ENCODE results near the gene IRX2. TPM values are rescaled to one million over a fixed set of nuclear protein-coding genes. Genes with fewer than 3 reads are reported as not detected.

Gene IRX2
- polyA plus RNA-seq, 6 donors from 2014 or later: not detected

DNA sequence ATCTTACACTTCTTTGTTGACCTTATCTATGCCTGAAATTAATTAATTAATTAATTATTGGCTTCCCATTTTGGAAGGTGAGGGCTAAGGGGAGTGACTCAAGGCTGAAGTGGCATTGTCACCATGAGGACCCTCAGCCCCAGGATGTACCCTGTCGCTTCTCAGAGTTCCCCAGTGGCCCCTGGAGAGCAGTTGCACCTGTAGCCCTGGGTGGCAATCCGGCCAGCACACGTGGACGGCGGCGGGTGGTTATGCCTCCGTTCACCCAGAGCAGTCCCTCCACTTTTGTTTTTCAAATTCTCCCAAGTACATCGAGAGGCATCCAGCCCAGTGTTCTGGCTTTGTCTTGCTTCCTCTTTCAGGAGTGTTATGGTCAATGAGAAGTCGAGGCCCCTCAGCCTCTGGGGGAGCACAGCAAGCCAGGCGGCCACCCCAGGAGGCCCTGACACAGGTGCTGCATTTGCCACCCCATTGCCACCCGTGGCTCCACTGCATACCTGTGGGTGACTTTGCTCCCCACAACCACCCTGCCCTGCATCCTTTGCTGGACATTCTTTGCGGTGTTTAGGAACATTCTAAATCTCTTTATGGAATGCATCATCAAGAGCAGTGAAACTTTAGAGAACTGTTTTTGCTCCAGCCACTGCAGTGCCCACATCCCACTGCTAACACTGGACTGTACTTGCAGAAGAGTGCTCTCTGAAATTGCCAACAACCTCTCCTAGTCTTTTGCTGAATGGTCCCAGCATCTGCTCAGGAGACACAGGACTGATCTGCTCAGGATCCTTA, 11.5 kb upstream of the IRX2 start:
- Mint-ChIP-seq H3K36me3 (no peaks in the 10 kb centered on the region), H3K4me3 (no peak overlapping the region), H3K27me3 (peaks cover 31 to 51% (median 47%) of the 10 kb centered on the region in 3 donors), H3K4me1 (no peaks in the 10 kb centered on the region), H3K9me3 (peaks cover 0 to 7% (median 2%) of the 10 kb centered on the region in 7 donors), H3K27ac (no peak overlapping the region)
- ATAC-seq (ENCODE audit: low read depth in 2 of 2) (no peak), DNase-seq (no peak)

DNA sequence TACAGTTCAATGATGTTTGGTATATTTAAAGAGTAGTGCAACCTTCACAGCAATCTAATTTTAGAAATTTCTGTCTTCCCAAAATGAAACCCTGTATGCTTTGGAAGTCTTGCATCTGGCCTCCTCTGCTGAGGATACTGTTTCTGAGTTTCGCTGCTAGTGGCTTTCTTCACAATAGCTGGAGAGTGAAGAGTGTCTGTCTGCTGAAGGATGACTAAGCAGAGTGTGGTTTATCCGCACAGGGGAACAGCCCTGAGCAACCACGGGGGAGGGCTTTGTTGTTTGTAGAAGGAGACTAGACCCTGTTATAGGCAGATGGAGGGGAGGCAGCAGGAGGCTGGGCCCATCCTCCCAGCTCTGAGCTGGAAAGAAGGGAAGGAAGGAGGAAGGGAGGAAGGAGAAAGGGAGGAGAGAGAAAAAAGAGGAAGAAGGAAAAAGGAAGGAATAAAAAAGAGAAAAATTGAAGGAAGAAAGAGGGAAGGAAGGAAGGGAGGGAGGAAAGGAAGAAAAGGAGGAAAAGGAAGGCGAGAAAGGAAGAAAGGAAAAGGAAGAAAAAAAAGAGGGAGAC, 10.5 kb upstream of the IRX2 start:
- peaks cover 0 to 2% (median 0%) of the 10 kb centered on the region in 3 donors for H3K4me1 Mint-ChIP-seq
- peaks cover 0 to 7% (median 2%) of the 10 kb centered on the region in 7 donors for H3K9me3 Mint-ChIP-seq
- no peaks in the 10 kb centered on the region for H3K36me3 Mint-ChIP-seq
- ATAC-seq (ENCODE audit: low read depth in 2 of 2) (no peak), DNase-seq (no peak)
- H3K27me3 Mint-ChIP-seq: peaks cover 38 to 57% (median 55%) of the 10 kb centered on the region in 3 donors
- no peak overlapping the region for H3K4me3 Mint-ChIP-seq
- no peak overlapping the region for H3K27ac Mint-ChIP-seq

DNA sequence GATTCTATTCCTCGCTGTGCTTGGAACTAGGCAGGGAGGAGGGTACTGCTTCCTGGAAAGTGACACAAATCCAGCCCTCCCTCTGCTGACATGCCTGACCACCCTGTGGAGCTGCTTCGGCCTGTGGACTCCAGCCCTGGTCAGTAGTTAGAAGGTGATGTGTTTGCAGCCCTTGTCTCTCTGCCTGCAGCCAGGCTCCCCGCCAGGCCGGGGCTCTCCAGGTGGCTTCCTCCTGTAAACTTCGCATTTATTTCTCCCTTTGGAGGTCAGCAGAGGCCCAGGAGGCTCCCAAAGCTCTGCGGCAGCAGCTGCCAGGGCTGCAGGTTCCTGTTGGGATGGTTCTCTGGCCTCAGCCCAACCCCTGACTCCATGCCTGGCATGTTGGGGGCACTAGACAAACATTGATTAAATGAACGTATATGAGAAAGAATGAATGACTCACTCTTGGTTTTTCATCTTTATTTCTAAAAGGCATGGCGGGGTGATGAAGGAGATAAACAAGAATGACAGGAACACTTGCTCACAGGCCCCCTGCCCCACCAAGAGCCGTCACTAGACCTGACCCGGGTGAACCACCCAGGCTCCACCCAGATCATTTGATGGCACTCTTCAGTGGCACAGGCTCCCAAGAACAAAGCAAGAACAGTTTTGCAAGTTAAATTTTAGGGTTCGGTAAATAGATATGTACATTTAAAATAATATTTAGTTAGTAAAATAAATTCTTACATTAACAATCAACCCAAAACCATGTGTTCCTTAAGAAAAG, 8.4 kb upstream of the IRX2 start:
- Mint-ChIP-seq H3K27me3 (peaks cover 41 to 71% (median 69%) of the 10 kb centered on the region in 3 donors), H3K4me3 (no peak overlapping the region), H3K36me3 (peaks cover 0 to 9% of the 10 kb centered on the region in 2 donors), H3K4me1 (peaks cover 4 to 16% (median 14%) of the 10 kb centered on the region in 3 donors), H3K9me3 (peaks cover 0 to 3% (median 0%) of the 10 kb centered on the region in 7 donors), H3K27ac (no peak overlapping the region)
- no peak for DNase-seq
- no peak for ATAC-seq (ENCODE audit: low read depth in 2 of 2)

DNA sequence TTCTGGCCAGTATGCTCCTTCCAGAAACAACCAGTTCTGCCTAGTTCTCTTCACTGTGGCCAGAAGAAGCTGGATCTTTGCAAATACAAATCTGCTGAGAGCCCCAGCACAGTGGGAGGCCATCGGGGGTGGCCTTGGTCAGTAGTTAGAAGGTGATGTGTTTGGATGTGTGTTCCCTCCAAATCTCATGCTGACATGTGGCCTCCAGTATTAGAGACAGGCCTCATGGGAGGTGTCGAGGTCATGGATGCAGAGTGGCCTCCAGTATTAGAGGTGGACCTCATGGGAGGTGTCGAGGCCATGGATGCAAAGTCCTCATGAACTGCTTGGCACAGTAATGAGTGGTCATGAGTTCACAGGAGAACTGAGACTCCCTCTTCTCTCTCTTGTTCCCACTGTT, 7.6 kb upstream of the IRX2 start:
- Mint-ChIP-seq H3K27ac (no peak overlapping the region), H3K36me3 (peaks cover 0 to 9% of the 10 kb centered on the region in 2 donors), H3K4me1 (peaks cover 4 to 16% (median 14%) of the 10 kb centered on the region in 3 donors), H3K4me3 (no peak overlapping the region), H3K27me3 (peaks cover 46 to 72% (median 70%) of the 10 kb centered on the region in 3 donors), H3K9me3 (peaks cover 0 to 3% (median 0%) of the 10 kb centered on the region in 7 donors)
- no peak for DNase-seq
- no peak for ATAC-seq (ENCODE audit: low read depth in 2 of 2)

DNA sequence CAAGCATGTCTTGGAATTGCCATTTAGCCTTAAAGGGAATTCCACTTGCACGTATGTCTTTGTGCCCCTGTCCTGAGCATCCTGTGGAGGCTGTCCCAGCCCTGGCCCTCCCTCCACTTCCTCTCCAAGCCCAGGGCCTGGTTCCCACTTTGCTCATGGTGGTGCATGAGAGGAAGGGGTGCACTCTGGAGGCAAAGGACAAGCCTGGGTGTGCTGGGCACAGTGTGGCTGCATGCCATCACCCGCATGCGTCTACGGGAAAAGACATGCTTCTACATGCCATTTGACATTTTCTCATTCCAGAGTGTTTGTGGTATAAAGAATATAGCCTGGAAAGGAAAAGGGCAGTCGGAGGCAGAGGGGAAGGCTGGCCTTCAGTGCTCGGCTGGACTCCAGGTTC, 7.2 kb upstream of the IRX2 start:
- Mint-ChIP-seq H3K4me1 (peaks cover 4 to 16% (median 14%) of the 10 kb centered on the region in 3 donors), H3K36me3 (peaks cover 0 to 9% of the 10 kb centered on the region in 2 donors), H3K27ac (no peak overlapping the region), H3K9me3 (peaks cover 0 to 3% (median 0%) of the 10 kb centered on the region in 7 donors), H3K4me3 (no peak overlapping the region), H3K27me3 (peaks cover 46 to 74% (median 72%) of the 10 kb centered on the region in 3 donors)
- DNase-seq (no peak), ATAC-seq (ENCODE audit: low read depth in 2 of 2) (no peak)

DNA sequence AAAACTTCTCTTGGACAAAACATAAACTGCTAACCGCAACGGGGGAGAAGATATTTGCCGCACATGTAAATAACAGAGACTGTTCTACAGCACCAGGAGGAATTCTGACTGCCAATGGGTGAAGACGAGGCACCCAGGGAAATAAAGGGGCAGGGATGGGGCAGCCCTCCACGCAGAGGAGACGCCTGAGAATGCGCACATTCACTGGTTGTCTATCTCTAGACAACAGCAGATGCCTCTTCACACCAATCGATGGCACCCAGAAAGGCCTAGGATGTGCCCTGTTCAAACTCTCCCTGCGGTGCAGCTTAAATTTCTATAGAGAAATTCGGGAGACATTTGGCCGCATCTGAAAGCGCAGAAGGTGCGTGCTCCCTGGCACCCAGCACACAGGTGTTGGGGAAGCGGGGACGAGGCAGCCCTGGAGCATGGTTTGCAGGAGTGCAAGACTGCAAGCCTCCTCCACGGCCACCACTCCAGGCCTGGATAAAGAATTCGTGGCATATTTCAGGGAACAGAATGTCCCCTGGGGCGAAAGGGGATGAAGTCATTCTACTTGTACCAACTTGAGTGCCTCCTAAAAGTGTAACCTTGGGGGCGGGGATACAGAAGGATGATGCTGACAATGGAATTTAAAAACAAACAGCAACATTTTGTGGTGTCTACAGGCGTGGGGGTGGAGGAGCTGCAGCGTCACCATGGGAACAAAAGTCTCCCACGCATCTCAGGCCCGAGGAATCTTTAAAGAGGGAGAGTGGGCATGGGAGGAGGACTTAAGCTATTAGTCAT, 6.3 kb upstream of the IRX2 start:
- peaks cover 44 to 83% (median 79%) of the 10 kb centered on the region in 3 donors for H3K27me3 Mint-ChIP-seq

DNA sequence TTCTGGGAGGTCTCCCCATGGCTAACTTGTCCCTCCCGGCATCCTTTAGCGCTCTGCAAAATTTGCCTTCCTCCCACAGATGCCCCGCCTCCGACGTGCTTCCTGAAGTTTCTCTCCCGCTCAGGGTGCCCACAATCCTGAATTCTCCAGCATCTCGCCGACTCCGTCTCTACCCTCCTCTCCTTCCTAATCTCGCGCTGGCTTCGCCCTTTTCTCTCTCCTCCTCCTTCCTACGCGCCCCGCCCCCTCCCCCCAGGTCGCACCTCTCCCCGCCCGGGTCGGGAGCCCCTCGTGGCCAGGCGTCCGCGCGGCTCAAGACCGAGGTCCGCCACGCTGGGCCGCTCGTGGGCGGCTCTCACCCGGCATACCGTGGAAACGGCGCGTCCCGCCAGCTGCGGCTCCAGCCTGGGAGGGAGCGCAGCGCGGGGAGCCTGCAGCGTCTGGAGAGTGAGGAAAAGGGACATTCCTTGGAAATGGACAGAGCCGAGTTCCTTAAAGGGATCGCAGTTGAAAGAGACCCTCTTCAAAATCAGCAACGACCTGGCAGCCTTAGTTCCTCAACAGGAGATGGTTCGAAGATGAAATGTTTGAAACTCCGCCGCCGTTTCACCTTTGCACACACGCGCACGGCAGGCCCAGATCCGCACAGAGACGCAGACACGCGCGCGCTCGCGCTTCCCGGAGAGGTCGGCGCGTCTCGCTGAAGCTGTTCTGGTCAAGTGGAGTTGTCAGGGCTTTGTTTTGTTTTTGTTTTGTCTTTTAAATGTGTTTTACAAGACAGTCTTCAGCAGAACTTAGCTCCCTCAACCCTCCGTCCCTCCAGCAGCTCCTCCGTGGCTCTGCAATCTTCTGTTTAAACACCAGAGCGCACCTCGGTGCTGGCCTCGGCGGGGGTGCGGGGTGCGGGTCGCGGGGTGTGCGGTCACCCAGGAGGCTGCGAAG, 5.0 kb upstream of the IRX2 start:
- Mint-ChIP-seq H3K9me3 (peaks cover 0 to 5% (median 2%) of the 10 kb centered on the region in 7 donors), H3K27me3 (peaks cover 36 to 78% (median 77%) of the 10 kb centered on the region in 3 donors), H3K27ac (no peak overlapping the region), H3K4me1 (peaks cover 4 to 19% (median 16%) of the 10 kb centered on the region in 3 donors), H3K4me3 (peak overlapping the region in 5 of 8 donors; percentile 20 to 64 (median 52)), H3K36me3 (peaks cover 0 to 9% of the 10 kb centered on the region in 2 donors)
- no peak for ATAC-seq (ENCODE audit: low read depth in 2 of 2)
- no peak for DNase-seq

More for the DNA sequence above, 6.3 kb upstream of the IRX2 start:
- DNase-seq (no peak), ATAC-seq (ENCODE audit: low read depth in 2 of 2) (no peak)
- Mint-ChIP-seq H3K4me1 (peaks cover 4 to 16% (median 16%) of the 10 kb centered on the region in 3 donors), H3K27ac (no peak overlapping the region), H3K4me3 (peak overlapping the region in 1 of 8 donors; percentile 60), H3K36me3 (peaks cover 0 to 9% of the 10 kb centered on the region in 2 donors), H3K9me3 (peaks cover 0 to 5% (median 2%) of the 10 kb centered on the region in 7 donors)

DNA sequence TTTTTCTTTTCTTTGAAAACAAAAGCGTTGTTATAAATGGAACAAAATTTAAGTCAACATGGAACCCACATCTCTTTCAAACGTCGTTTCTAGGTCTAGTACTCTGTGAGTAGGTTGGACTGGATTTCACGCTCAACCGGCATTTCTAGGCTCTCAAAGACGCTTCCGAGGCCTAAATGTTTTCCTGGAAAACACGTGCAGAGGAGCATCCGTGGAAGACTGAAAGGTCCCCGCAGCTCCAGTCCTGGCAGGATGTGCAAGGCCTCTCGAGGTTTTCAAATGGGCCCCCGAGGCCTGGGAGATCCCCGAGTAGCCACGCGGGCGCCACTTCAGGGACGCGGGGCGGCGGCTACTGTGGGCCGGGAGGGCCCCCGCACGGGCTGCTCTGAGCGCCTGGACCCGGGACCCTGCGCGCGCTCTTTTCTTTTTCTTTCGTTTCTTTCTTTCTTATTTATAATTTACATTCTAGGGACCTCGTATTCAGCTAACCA, 4.2 kb upstream of the IRX2 start:
- peak overlapping the region in 4 of 8 donors; percentile 35 to 79 (median 58) for H3K4me3 Mint-ChIP-seq
- DNase-seq (no peak), ATAC-seq (ENCODE audit: low read depth in 2 of 2) (no peak)
- H3K9me3 Mint-ChIP-seq: peaks cover 0 to 5% (median 2%) of the 10 kb centered on the region in 7 donors
- peaks cover 4 to 19% (median 16%) of the 10 kb centered on the region in 3 donors for H3K4me1 Mint-ChIP-seq
- no peak overlapping the region for H3K27ac Mint-ChIP-seq
- H3K27me3 Mint-ChIP-seq: peaks cover 29 to 71% (median 70%) of the 10 kb centered on the region in 3 donors
- peaks cover 0 to 9% of the 10 kb centered on the region in 2 donors for H3K36me3 Mint-ChIP-seq

DNA sequence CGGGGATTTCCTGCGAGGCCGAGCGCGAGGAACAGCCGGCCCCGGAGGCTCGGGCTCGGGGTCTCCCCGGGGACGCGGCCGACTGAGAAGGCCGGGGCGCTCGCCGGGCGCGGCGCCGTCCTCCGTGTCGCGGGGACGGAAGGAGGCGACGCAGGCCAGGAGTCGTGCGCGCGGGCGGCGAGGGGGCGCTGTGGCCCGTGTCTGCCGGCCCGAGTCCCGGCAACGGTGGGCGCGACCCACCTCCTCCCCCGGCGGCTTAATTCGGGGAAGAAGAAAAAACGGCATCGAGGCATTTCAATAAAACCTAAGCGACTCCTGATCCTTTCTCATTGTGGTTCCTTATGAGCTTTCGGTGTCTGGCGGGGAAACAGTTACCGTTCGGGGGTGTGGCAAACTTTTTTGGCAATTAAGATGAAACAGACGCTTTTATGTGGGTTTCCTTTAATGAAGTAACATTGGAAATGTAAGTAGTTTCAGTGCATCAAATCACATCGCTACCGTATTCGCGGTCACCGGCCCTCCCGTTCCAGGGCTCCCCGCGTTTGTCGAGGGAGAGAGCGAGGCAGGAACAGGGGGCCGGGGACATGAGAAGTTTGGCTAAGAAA, 3.7 kb upstream of the IRX2 start:
- DNase-seq (no peak), ATAC-seq (ENCODE audit: low read depth in 2 of 2) (no peak)
- Mint-ChIP-seq H3K4me1 (peaks cover 4 to 19% (median 16%) of the 10 kb centered on the region in 3 donors), H3K27me3 (peaks cover 26 to 73% (median 69%) of the 10 kb centered on the region in 3 donors), H3K4me3 (peak overlapping the region in 4 of 8 donors; percentile 15 to 79 (median 50)), H3K9me3 (peaks cover 0 to 5% (median 2%) of the 10 kb centered on the region in 7 donors), H3K36me3 (peaks cover 0 to 11% of the 10 kb centered on the region in 2 donors), H3K27ac (no peak overlapping the region)

DNA sequence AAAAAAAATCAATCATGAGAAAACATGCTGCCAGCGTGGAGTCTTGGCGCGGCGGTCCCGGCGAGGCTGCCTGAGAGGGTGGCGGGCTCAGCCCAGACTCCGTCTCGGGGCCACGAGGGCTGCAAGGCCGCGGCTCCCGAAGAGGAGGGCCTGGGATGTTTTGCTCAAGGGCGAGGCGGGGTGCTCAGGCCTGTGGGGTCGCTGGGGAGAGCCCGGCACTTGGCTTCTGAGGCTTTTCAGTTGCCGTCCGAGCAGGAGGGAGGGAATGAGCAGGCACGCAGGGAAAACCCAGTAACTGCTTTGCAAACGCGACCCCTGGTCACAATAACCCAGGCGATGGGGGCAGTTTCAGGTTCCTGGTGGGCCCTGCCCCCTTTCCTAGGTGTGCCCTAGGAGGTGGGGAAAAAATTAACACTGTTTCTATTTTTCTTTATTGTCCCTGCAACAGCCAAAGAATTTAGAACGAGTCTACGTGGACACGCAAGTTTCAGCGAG, 3.2 kb upstream of the IRX2 start:
- Mint-ChIP-seq H3K9me3 (peaks cover 0 to 8% (median 2%) of the 10 kb centered on the region in 7 donors), H3K4me3 (peak overlapping the region in 2 of 8 donors; percentile 54 to 56), H3K4me1 (peaks cover 4 to 22% (median 16%) of the 10 kb centered on the region in 3 donors), H3K27ac (no peak overlapping the region), H3K36me3 (peaks cover 0 to 16% of the 10 kb centered on the region in 2 donors), H3K27me3 (peaks cover 26 to 74% (median 69%) of the 10 kb centered on the region in 3 donors)
- ATAC-seq (ENCODE audit: low read depth in 2 of 2) (no peak), DNase-seq (no peak)
